Activated naive CD8-positive, alpha-beta T cell treated with anti-CD3 and anti-CD28 coated beads, Interleukin-2, amount 10 ng/mL, durations not matched to agents 7 days and 5 days (primary cell): ENCODE results near the gene PCDH18. TPM values are rescaled to one million over a fixed set of nuclear protein-coding genes. Genes with fewer than 3 reads are reported as not detected.
"Not testable (repeated sequence)": the region's sequence is repeated elsewhere in the genome, so short reads cannot be mapped to it uniquely, and the experiment has no call there.

ENCODE experiments used
- ATAC-seq: fragments of 150-1000 bp; cut with Tn5 transposase; one replicate; pipeline ENCODE4 v1.10.0; 2021; ENCODE audit warnings: low read depth, moderate library complexity
- POLR2A ChIA-PET: fragments of 350-600 bp; sonication (Branson Sonifier 250); formaldehyde crosslinking; loops from one replicate; lab custom pipeline; 2021; ENCODE audit warnings: antibody characterized with exemption; lab: Charles Lee
- DNase-seq: peaks from one replicate; pipeline ENCODE4 v3.0.0; 2021
- H3K27ac Mint-ChIP-seq: one replicate; pipeline ENCODE4 v1.8.0; 2022; ENCODE audit warnings: mild to moderate bottlenecking, mixed read lengths
- H3K27me3 Mint-ChIP-seq: one replicate; pipeline ENCODE4 v1.8.0; 2022; ENCODE audit warnings: mild to moderate bottlenecking, moderate library complexity, mixed read lengths
- H3K36me3 Mint-ChIP-seq: one replicate; pipeline ENCODE4 v1.8.0; 2021; ENCODE audit warnings: mild to moderate bottlenecking, mixed read lengths
- H3K4me1 Mint-ChIP-seq: one replicate; pipeline ENCODE4 v1.8.0; 2021; ENCODE audit warnings: mixed read lengths
- H3K4me3 Mint-ChIP-seq: one replicate; pipeline ENCODE4 v1.8.0; 2022; ENCODE audit warnings: mild to moderate bottlenecking, moderate library complexity, mixed read lengths
- H3K9me3 Mint-ChIP-seq: one replicate; pipeline ENCODE4 v1.8.0; 2021; ENCODE audit warnings: mixed read lengths
- total RNA-seq, 2 experiments: library from RNA; stranded (reverse); gene quantifications; one replicate each; pipeline ENCODE4 v1.2.3, GENCODE V29; 2021

Gene PCDH18
- total RNA-seq: not detected

GRCh38 chr4:137531986-137532868 is at the start of gene PCDH18:
Gene PCDH18, minus strand, starts transcription at chr4:137532494. Its CDS starts 406 bp downstream, at chr4:137532088.
- ATAC-seq (peak; percentile 26), DNase-seq (no peak)
- no peaks in the 10 kb centered on the region for H3K36me3 Mint-ChIP-seq

GRCh38 chr4:137576446-137576845 is 44.2 kb upstream of the PCDH18 start:
- Mint-ChIP-seq H3K36me3 (no peaks in the 10 kb centered on the region), H3K4me3 (no peak overlapping the region), H3K4me1 (no peaks in the 10 kb centered on the region), H3K27me3 (no peaks in the 10 kb centered on the region), H3K27ac (no peak overlapping the region), H3K9me3 (peaks cover 3% of the 10 kb centered on the region)
- DNase-seq (no peak), ATAC-seq (no peak)
- POLR2A ChIA-PET: no interaction called here

More at GRCh38 chr4:137531986-137532868, at the start of gene PCDH18:
- no peak within 1 kb of the TSS for H3K27ac Mint-ChIP-seq
- peaks cover 2% of the 10 kb centered on the region for H3K9me3 Mint-ChIP-seq
- no peak within 1 kb of the TSS for H3K4me3 Mint-ChIP-seq
- no peaks in the 10 kb centered on the region for H3K27me3 Mint-ChIP-seq
- POLR2A ChIA-PET: no interaction called here
- H3K4me1 Mint-ChIP-seq: peaks cover 2% of the 10 kb centered on the region

- H3K4me1 Mint-ChIP-seq: no peaks in the 10 kb centered on the region
- H3K4me3 Mint-ChIP-seq: no peak overlapping the region
- DNase-seq (no peak), ATAC-seq (no peak)
- no peak overlapping the region for H3K27ac Mint-ChIP-seq
- POLR2A ChIA-PET: no interaction called here
- H3K9me3 Mint-ChIP-seq: peaks cover 3% of the 10 kb centered on the region
- H3K36me3 Mint-ChIP-seq: no peaks in the 10 kb centered on the region
- no peaks in the 10 kb centered on the region for H3K27me3 Mint-ChIP-seq
Measured at GRCh38 chr4:137572647-137573046, 40.4 kb upstream of the PCDH18 start.

- no peaks in the 10 kb centered on the region for H3K36me3 Mint-ChIP-seq
- H3K4me3 Mint-ChIP-seq: no peak overlapping the region
- POLR2A ChIA-PET: no interaction called here
- H3K27me3 Mint-ChIP-seq: no peaks in the 10 kb centered on the region
- peaks cover 4% of the 10 kb centered on the region for H3K9me3 Mint-ChIP-seq
- H3K27ac Mint-ChIP-seq: no peak overlapping the region
- no peak for DNase-seq
- no peaks in the 10 kb centered on the region for H3K4me1 Mint-ChIP-seq
- ATAC-seq: no peak
Measured at GRCh38 chr4:137572163-137572562, 39.9 kb upstream of the PCDH18 start.

- Mint-ChIP-seq H3K4me1 (no peaks in the 10 kb centered on the region), H3K36me3 (no peaks in the 10 kb centered on the region), H3K27me3 (no peaks in the 10 kb centered on the region), H3K9me3 (peaks cover 1% of the 10 kb centered on the region), H3K4me3 (no peak overlapping the region), H3K27ac (no peak overlapping the region)
- DNase-seq: no peak
- ATAC-seq: no peak
- POLR2A ChIA-PET: no interaction called here
Measured at GRCh38 chr4:137559801-137560200, 27.5 kb upstream of the PCDH18 start.

GRCh38 chr4:137558951-137559350 is 26.7 kb upstream of the PCDH18 start:
- no peak overlapping the region for H3K4me3 Mint-ChIP-seq
- H3K9me3 Mint-ChIP-seq: peaks cover 1% of the 10 kb centered on the region
- no peaks in the 10 kb centered on the region for H3K4me1 Mint-ChIP-seq
- no peaks in the 10 kb centered on the region for H3K36me3 Mint-ChIP-seq
- ATAC-seq: no peak
- POLR2A ChIA-PET: no interaction called here
- DNase-seq: no peak
- H3K27ac Mint-ChIP-seq: no peak overlapping the region
- H3K27me3 Mint-ChIP-seq: no peaks in the 10 kb centered on the region

- no peaks in the 10 kb centered on the region for H3K27me3 Mint-ChIP-seq
- H3K4me1 Mint-ChIP-seq: peaks cover 1% of the 10 kb centered on the region
- POLR2A ChIA-PET: no interaction called here
- no peak overlapping the region for H3K4me3 Mint-ChIP-seq
- DNase-seq (no peak), ATAC-seq (no peak)
- H3K9me3 Mint-ChIP-seq: no peaks in the 10 kb centered on the region
- no peaks in the 10 kb centered on the region for H3K36me3 Mint-ChIP-seq
- H3K27ac Mint-ChIP-seq: no peak overlapping the region
Measured at GRCh38 chr4:137545461-137545861, 13.2 kb upstream of the PCDH18 start.

- no peaks in the 10 kb centered on the region for H3K9me3 Mint-ChIP-seq
- no peak overlapping the region for H3K4me3 Mint-ChIP-seq
- ATAC-seq (no peak), DNase-seq (no peak)
- no peak overlapping the region for H3K27ac Mint-ChIP-seq
- POLR2A ChIA-PET: no interaction called here
- no peaks in the 10 kb centered on the region for H3K27me3 Mint-ChIP-seq
- no peaks in the 10 kb centered on the region for H3K36me3 Mint-ChIP-seq
- H3K4me1 Mint-ChIP-seq: peaks cover 1% of the 10 kb centered on the region
Measured at GRCh38 chr4:137543648-137544047, 11.4 kb upstream of the PCDH18 start.

- Mint-ChIP-seq H3K36me3 (no peaks in the 10 kb centered on the region), H3K4me3 (no peak overlapping the region), H3K4me1 (peaks cover 1% of the 10 kb centered on the region), H3K27me3 (no peaks in the 10 kb centered on the region), H3K27ac (no peak overlapping the region), H3K9me3 (no peaks in the 10 kb centered on the region)
- POLR2A ChIA-PET: no interaction called here
- ATAC-seq: no peak
- DNase-seq: no peak
Measured at GRCh38 chr4:137543198-137543597, 10.9 kb upstream of the PCDH18 start.

- peaks cover 1% of the 10 kb centered on the region for H3K9me3 Mint-ChIP-seq
Measured at GRCh38 chr4:137541876-137542646, 9.8 kb upstream of the PCDH18 start.

GRCh38 chr4:137541181-137541580 is 8.9 kb upstream of the PCDH18 start:
- no peak for ATAC-seq
- Mint-ChIP-seq H3K27ac (no peak overlapping the region), H3K4me3 (no peak overlapping the region), H3K27me3 (no peaks in the 10 kb centered on the region), H3K4me1 (peaks cover 1% of the 10 kb centered on the region), H3K36me3 (no peaks in the 10 kb centered on the region), H3K9me3 (peaks cover 2% of the 10 kb centered on the region)
- POLR2A ChIA-PET: no interaction called here
- DNase-seq: no peak

More at GRCh38 chr4:137541876-137542646, 9.8 kb upstream of the PCDH18 start:
- Mint-ChIP-seq H3K27me3 (no peaks in the 10 kb centered on the region), H3K36me3 (no peaks in the 10 kb centered on the region), H3K27ac (no peak overlapping the region), H3K4me3 (no peak overlapping the region), H3K4me1 (peaks cover 1% of the 10 kb centered on the region)
- POLR2A ChIA-PET: no interaction called here
- no peak for DNase-seq
- ATAC-seq: no peak

- Mint-ChIP-seq H3K4me1 (peaks cover 1% of the 10 kb centered on the region), H3K27me3 (no peaks in the 10 kb centered on the region), H3K9me3 (peaks cover 2% of the 10 kb centered on the region), H3K4me3 (no peak overlapping the region), H3K27ac (no peak overlapping the region), H3K36me3 (no peaks in the 10 kb centered on the region)
- POLR2A ChIA-PET: no interaction called here
- no peak for ATAC-seq
- no peak for DNase-seq
Measured at GRCh38 chr4:137540356-137540755, 8.1 kb upstream of the PCDH18 start.

- Mint-ChIP-seq H3K4me1 (peaks cover 3% of the 10 kb centered on the region), H3K27ac (no peak overlapping the region), H3K36me3 (no peaks in the 10 kb centered on the region), H3K9me3 (peaks cover 2% of the 10 kb centered on the region), H3K27me3 (no peaks in the 10 kb centered on the region), H3K4me3 (no peak overlapping the region)
- DNase-seq: no peak
- POLR2A ChIA-PET: no interaction called here
- ATAC-seq: no peak
Measured at GRCh38 chr4:137538526-137538925, 6.2 kb upstream of the PCDH18 start.

- POLR2A ChIA-PET, DNase-seq, H3K36me3 Mint-ChIP-seq, H3K27me3 Mint-ChIP-seq, H3K9me3 Mint-ChIP-seq, H3K27ac Mint-ChIP-seq, H3K4me3 Mint-ChIP-seq, ATAC-seq, H3K4me1 Mint-ChIP-seq: not testable (repeated sequence)
Measured at GRCh38 chr4:137537807-137538206, 5.5 kb upstream of the PCDH18 start.
